KOPT-K1 (cell line): ENCODE results near the gene TMEM273.
"Not testable (repeated sequence)": the region's sequence is repeated elsewhere in the genome, so short reads cannot be mapped to it uniquely, and the experiment has no call there.

Experiments used
- H3K27ac ChIP-seq: fragments of 200-600 bp; sonication (generic); 2 replicates; pipeline ENCODE4 v1.5.1; 2016; ENCODE audit warnings: antibody characterized with exemption, mild to moderate bottlenecking, low read depth, low read length; ENCODE audit not compliant: poor library complexity, severe bottlenecking
- H3K36me3 ChIP-seq: fragments of 200-600 bp; sonication (generic); 2 replicates; pipeline ENCODE4 v1.5.1; 2017; ENCODE audit warnings: antibody characterized with exemption, mild to moderate bottlenecking, low read length, moderate library complexity; ENCODE audit not compliant: insufficient read depth
- H3K9me3 ChIP-seq: fragments of 200-600 bp; sonication (generic); 2 replicates; pipeline ENCODE4 v1.5.1; 2017; ENCODE audit warnings: antibody characterized with exemption, low read length, mild to moderate bottlenecking; ENCODE audit not compliant: insufficient read depth, poor library complexity, severe bottlenecking

TMEM273 gene

GRCh38 chr10:49217645-49218044, 29.5 kb upstream of the TMEM273 start:
- Histone ChIP-seq H3K36me3 (no peaks in the 10 kb centered on the region), H3K27ac (no peak overlapping the region), H3K9me3 (peaks cover 6% of the 10 kb centered on the region)

DNA sequence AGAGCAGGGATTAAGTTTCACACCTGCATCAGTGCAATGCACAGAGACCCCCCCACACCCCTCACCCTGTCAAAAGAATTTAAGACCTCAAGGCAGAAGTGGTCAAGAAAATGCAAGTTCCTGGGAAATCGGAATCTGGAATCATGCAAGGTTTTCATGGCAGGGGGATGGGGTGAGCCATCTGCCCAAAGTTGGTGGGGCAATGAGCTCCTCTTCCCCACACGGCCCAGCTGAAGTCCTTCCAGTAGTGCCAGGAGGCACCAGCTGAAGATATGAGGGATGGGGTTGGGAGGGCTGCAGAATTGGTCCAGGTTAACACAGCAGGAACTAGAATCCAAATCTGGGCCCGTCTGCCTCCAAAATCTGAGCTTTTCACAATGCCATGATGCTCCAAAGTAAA, 25.0 kb upstream of the TMEM273 start:
- no peaks in the 10 kb centered on the region for H3K9me3 ChIP-seq
- no peak overlapping the region for H3K27ac ChIP-seq
- no peaks in the 10 kb centered on the region for H3K36me3 ChIP-seq

- Histone ChIP-seq H3K9me3 (no peaks in the 10 kb centered on the region), H3K27ac (no peak overlapping the region), H3K36me3 (no peaks in the 10 kb centered on the region)
These were observed 24.6 kb upstream of the TMEM273 start for GRCh38 chr10:49212783-49213182.

DNA sequence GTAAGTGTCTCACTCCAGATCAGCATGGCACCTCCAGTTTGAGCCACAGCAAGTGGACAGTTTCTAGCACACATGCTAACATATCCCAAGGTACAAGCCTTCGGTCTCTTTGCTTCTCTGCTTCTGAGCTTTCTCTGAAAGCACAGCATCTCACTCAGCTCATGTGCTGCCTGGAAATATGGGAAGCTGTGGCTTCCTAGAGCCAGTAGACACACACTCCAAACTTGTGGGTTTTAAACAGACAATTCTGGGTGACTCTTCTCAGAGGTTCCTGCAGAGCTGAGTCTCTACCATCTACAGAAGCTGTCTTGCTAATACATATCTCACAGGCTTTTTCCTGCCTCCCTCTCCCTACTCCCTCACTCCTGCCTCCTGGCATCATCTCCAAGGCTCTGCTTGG, 23.9 kb upstream of the TMEM273 start:
- Histone ChIP-seq H3K36me3 (no peaks in the 10 kb centered on the region), H3K9me3 (no peaks in the 10 kb centered on the region), H3K27ac (no peak overlapping the region)

GRCh38 chr10:49208996-49209395, 20.8 kb upstream of the TMEM273 start:
- H3K27ac ChIP-seq = no peak overlapping the region
- H3K9me3 ChIP-seq = peaks cover 4% of the 10 kb centered on the region
- H3K36me3 ChIP-seq = no peaks in the 10 kb centered on the region

GRCh38 chr10:49207936-49208487, 19.8 kb upstream of the TMEM273 start:
- Histone ChIP-seq H3K36me3 (no peaks in the 10 kb centered on the region), H3K27ac (no peak overlapping the region), H3K9me3 (peaks cover 8% of the 10 kb centered on the region)

- Histone ChIP-seq H3K27ac (no peak overlapping the region), H3K36me3 (no peaks in the 10 kb centered on the region), H3K9me3 (peaks cover 8% of the 10 kb centered on the region)
These were observed 18.9 kb upstream of the TMEM273 start for GRCh38 chr10:49207113-49207512.

GRCh38 chr10:49205206-49205605, 17.0 kb upstream of the TMEM273 start:
- Histone ChIP-seq H3K27ac (no peak overlapping the region), H3K9me3 (peaks cover 8% of the 10 kb centered on the region), H3K36me3 (no peaks in the 10 kb centered on the region)

DNA sequence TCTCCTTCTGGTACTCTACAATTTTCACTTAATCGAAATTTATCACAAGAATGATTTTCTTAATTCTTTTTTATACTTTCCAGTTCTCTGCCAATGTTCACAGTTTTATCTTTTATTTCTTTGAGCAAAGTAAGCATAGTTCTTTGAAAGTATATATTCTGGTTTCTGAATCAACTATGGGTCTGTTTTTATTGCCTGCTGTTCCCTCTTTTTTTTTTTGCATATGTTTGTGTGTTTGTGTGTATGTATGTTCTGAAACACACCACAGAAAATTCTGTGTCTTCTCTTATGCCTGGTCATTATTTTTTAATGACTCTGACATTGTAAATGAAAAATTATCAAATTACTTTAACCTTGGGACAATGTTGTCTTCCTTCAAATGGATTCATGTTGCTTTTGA, 15.9 kb upstream of the TMEM273 start:
- Histone ChIP-seq H3K36me3 (no peaks in the 10 kb centered on the region), H3K9me3 (peaks cover 8% of the 10 kb centered on the region), H3K27ac (no peak overlapping the region)

DNA sequence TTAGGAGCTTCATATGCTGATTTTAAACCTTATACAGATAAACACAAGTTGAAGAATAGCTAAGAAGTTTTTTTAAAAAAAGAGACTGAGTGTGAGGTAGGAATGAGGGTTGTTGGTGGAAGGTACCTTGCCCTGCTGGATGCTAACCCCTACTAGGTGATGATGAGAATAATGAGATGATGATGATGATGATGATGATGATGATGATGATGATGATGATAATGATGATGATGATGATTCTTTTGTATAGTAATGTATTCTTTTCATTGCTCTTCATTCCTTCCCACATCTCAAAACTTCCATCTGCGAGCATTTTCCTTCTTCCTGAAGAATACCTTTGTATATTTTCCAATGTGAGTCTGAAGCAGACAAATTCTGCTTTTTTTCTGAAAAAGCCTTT, 14.1 kb upstream of the TMEM273 start:
- Histone ChIP-seq H3K9me3 (peaks cover 10% of the 10 kb centered on the region), H3K27ac (no peak overlapping the region), H3K36me3 (no peaks in the 10 kb centered on the region)

DNA sequence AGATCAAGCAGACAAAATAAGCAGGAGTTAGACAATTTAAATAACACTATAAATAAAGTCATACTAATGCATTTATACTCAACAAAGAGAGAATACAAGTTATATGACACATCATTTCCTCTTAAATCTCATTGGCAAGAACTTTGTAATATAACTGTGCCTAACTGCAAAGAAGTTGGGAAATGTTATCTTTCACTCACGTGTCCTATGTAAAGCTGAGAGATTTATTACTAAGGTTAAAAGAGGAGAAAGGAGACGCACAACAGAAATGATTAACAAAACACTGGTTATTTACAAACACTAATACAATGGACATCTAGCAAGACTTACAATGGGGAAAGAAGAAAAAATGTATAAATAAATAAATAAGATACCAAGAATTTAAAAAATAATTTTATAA, 12.7 kb upstream of the TMEM273 start:
- no peaks in the 10 kb centered on the region for H3K36me3 ChIP-seq
- H3K9me3 ChIP-seq = peaks cover 14% of the 10 kb centered on the region
- H3K27ac ChIP-seq = no peak overlapping the region

DNA sequence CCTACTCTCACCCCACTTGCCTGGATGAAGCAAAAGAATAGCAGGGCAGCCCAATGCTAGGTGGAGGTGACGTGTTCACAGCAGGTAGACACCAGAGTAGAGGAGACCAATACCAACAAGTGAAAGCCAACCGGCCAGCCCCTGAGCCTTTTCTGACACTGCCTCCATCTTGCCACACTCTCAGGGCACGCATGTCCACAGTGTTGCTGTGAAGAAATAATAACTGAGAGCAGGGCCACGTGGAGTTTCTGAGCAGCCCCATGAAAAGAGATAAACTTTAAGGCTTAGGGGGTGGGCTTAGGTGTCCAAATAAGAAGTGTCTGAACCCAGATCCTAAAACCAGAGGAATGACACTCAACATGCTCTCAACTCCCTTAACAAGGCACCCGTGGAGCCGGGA, 9.0 kb upstream of the TMEM273 start:
- Histone ChIP-seq H3K9me3 (peaks cover 5% of the 10 kb centered on the region), H3K36me3 (no peaks in the 10 kb centered on the region), H3K27ac (no peak overlapping the region)

- not testable (repeated sequence) for H3K9me3 ChIP-seq, H3K27ac ChIP-seq, H3K36me3 ChIP-seq
These were observed 7.7 kb upstream of the TMEM273 start for GRCh38 chr10:49195864-49196263.

GRCh38 chr10:49194212-49194920, 6.2 kb upstream of the TMEM273 start:
- no peaks in the 10 kb centered on the region for H3K36me3 ChIP-seq
- no peak overlapping the region for H3K27ac ChIP-seq
- peaks cover 5% of the 10 kb centered on the region for H3K9me3 ChIP-seq

DNA sequence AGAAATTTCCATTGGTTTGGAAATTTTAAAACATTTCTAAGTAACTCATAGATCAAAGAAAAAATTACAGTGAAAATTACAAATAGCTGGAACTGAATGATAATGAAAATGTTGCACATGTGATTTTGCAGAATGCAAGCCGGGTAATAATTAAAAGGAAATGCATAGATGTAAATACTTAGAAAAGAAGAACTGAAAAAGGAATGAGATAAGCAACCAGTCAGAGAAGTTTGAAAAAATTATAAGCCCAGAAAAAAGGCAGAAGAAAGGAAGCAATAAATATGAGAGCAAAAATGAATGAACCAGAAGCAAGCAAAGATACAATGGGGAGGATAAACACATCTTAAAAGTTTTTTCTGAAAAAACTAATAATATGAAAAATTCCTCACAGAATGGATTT, 3.2 kb upstream of the TMEM273 start:
- no peaks in the 10 kb centered on the region for H3K36me3 ChIP-seq
- no peak overlapping the region for H3K27ac ChIP-seq
- H3K9me3 ChIP-seq = no peaks in the 10 kb centered on the region

GRCh38 chr10:49189422-49189821, 1.2 kb upstream of the TMEM273 start:
- no peak overlapping the region for H3K27ac ChIP-seq

More at GRCh38 chr10:49189422-49189821, 1.2 kb upstream of the TMEM273 start:
- Histone ChIP-seq H3K36me3 (no peaks in the 10 kb centered on the region), H3K9me3 (no peaks in the 10 kb centered on the region)
